Fibroblast of lung (primary cell): ENCODE measurements around the gene NUDT14.

Source experiments
- CTCF ChIP-seq, 2 donors: IDR thresholded peaks in 1 of 2; conservative IDR thresholded peaks in 1 of 2; 1 replicate in 1 of 2; 2 replicates in 1 of 2; pipeline ENCODE4 v1.5.1; 2011 to 2012; ENCODE audit warnings: low read length in 2 of 2, control low read depth in 1 of 2, inconsistent platforms in 1 of 2, low read depth in 1 of 2, mild to moderate bottlenecking in 1 of 2
- EZH2 ChIP-seq: IDR thresholded peaks from 2 replicates; pipeline ENCODE4 v1.5.1; 2012; ENCODE audit warnings: low read length, control low read depth, mild to moderate bottlenecking; ENCODE audit errors: missing control alignments

- TF ChIP-seq CTCF (conservative IDR thresholded peaks at IDR 0.05 in 1 of 2, IDR thresholded peaks at IDR 0.05 in 1 of 2; ENCODE audit: low read depth in 1 of 2, low read length in 2 of 2) (no peak), EZH2 (no peak)
Observed at GRCh38 chr14:105177082-105177481, 4.0 kb downstream of the NUDT14 start.
